ENCODE data around the gene GFOD1.

- no peak for TF ChIP-seq CTCF (IDR thresholded peaks at IDR 0.05; ENCODE audit: low read depth, low read length, poor library complexity, severe bottlenecking)
- no peak for TF ChIP-seq EZH2phosphoT487 (IDR thresholded peaks at IDR 0.05; ENCODE audit: borderline replicate concordance, low read length)
Measured at GRCh38 chr6:13372688-13373487, 114.5 kb downstream of the GFOD1 start.
